Neuronal stem cell (in vitro differentiated cells): Measurements from ENCODE around the gene AUH.
"Not testable (repeated sequence)": the region's sequence is repeated elsewhere in the genome, so short reads cannot be mapped to it uniquely, and the experiment has no call there.

Source experiments
- DNase-seq: peaks from one replicate; pipeline ENCODE4 v3.0.0-alpha.2; 2013; ENCODE audit warnings: low spot score
- H2AFZ ChIP-seq: one replicate; pipeline ENCODE4 v1.6.1; 2013; ENCODE audit warnings: mild to moderate bottlenecking, low read length, inconsistent platforms
- H2AK5ac ChIP-seq: 2 replicates; pipeline ENCODE4 v1.6.1; 2013; ENCODE audit warnings: low read depth, mild to moderate bottlenecking, inconsistent platforms, low read length, moderate library complexity, mixed read lengths
- H2BK120ac ChIP-seq: 2 replicates; pipeline ENCODE4 v1.6.1; 2013; ENCODE audit warnings: low read depth, mild to moderate bottlenecking, inconsistent platforms, low read length, moderate library complexity, mixed read lengths
- H2BK12ac ChIP-seq: one replicate; pipeline ENCODE4 v1.6.1; 2013; ENCODE audit warnings: low read length, inconsistent platforms
- H2BK15ac ChIP-seq: 2 replicates; pipeline ENCODE4 v1.6.1; 2013; ENCODE audit warnings: mild to moderate bottlenecking, low read length, inconsistent platforms, mixed read lengths
- H2BK5ac ChIP-seq: one replicate; pipeline ENCODE4 v1.6.1; 2013; ENCODE audit warnings: inconsistent platforms, mild to moderate bottlenecking, low read length, moderate library complexity
- H3K14ac ChIP-seq: one replicate; pipeline ENCODE4 v1.6.1; 2013; ENCODE audit warnings: low read length, inconsistent platforms
- H3K18ac ChIP-seq: 2 replicates; pipeline ENCODE4 v1.6.1; 2013; ENCODE audit warnings: low read length, inconsistent platforms
- H3K23ac ChIP-seq: 2 replicates; pipeline ENCODE4 v1.6.1; 2013; ENCODE audit warnings: low read depth, mild to moderate bottlenecking, mixed read lengths, low read length, inconsistent platforms; ENCODE audit not compliant: poor library complexity
- H3K27ac ChIP-seq: replicated peaks from 3 replicates; pipeline ENCODE4 v1.5.1; 2013; ENCODE audit warnings: low read length, inconsistent platforms
- H3K27me3 ChIP-seq, 3 experiments: 2 replicates each; pipeline ENCODE4 v1.6.1; 2013; ENCODE audit warnings: low read length in 3 of 3, mild to moderate bottlenecking in 2 of 3, inconsistent platforms in 1 of 3, low read depth in 1 of 3, mixed read lengths in 1 of 3, moderate library complexity in 1 of 3; ENCODE audit not compliant: control insufficient read depth in 3 of 3, insufficient read depth in 3 of 3
- H3K36me3 ChIP-seq, 2 donors: replicated peaks in 1 of 2; 2 replicates each; pipeline ENCODE4 v1.6.1; 2013; ENCODE audit warnings: low read length in 2 of 2; ENCODE audit not compliant: control insufficient read depth in 2 of 2, insufficient read depth in 2 of 2
- H3K4ac ChIP-seq: 2 replicates; pipeline ENCODE4 v1.6.1; 2013; ENCODE audit warnings: inconsistent platforms, mild to moderate bottlenecking, low read length, moderate library complexity
- H3K4me1 ChIP-seq, 2 donors: 1 replicate in 1 of 2; 2 replicates in 1 of 2; pipeline ENCODE4 v1.6.1; 2013; ENCODE audit warnings: low read length in 2 of 2, low read depth in 1 of 2; ENCODE audit not compliant: control insufficient read depth in 2 of 2, insufficient read depth in 1 of 2
- H3K4me2 ChIP-seq: one replicate; pipeline ENCODE4 v1.6.1; 2013; ENCODE audit warnings: mild to moderate bottlenecking, low read length, inconsistent platforms; ENCODE audit not compliant: insufficient read depth, poor library complexity, severe bottlenecking
- H3K4me3 ChIP-seq, 2 donors: 2 replicates each; pipeline ENCODE4 v1.5.1; 2013; ENCODE audit warnings: low read length in 2 of 2, mild to moderate bottlenecking in 2 of 2, inconsistent platforms in 1 of 2, moderate library complexity in 1 of 2
- H3K79me1 ChIP-seq: one replicate; pipeline ENCODE4 v1.6.1; 2013; ENCODE audit warnings: low read depth, mild to moderate bottlenecking, inconsistent platforms, low read length, moderate library complexity
- H3K9ac ChIP-seq: one replicate; pipeline ENCODE4 v1.6.1; 2013; ENCODE audit warnings: mild to moderate bottlenecking, low read depth, low read length, inconsistent platforms; ENCODE audit not compliant: poor library complexity
- H3K9me3 ChIP-seq, 2 donors: replicated peaks in 1 of 2; 2 replicates each; pipeline versions ENCODE3 to v1.6.1; 2013; ENCODE audit warnings: low read length in 2 of 2, mild to moderate bottlenecking in 2 of 2, inconsistent platforms in 1 of 2, low read depth in 1 of 2, mixed read lengths in 1 of 2, moderate library complexity in 1 of 2; ENCODE audit not compliant: control insufficient read depth in 2 of 2, insufficient read depth in 1 of 2
- H4K8ac ChIP-seq: one replicate; pipeline ENCODE4 v1.6.1; 2013; ENCODE audit warnings: low read depth, mild to moderate bottlenecking, inconsistent platforms, low read length, moderate library complexity
- H4K91ac ChIP-seq: one replicate; pipeline ENCODE4 v1.6.1; 2013; ENCODE audit warnings: low read length, low read depth, mild to moderate bottlenecking, inconsistent platforms; ENCODE audit not compliant: poor library complexity
- WGBS, 2 donors: extraction: QIAGEN DNeasy Blood & Tissue Kit; methylation state at CpG; one replicate each; pipeline ENCODE4 v1.1.7; 2013; ENCODE audit warnings: missing lambda C conversion rate in 2 of 2, mixed read lengths in 1 of 2; ENCODE audit not compliant: insufficient read length in 2 of 2, insufficient replicate concordance in 1 of 2; ENCODE audit errors: extremely low coverage in 2 of 2; 5-methylcytosine and 5-hydroxymethylcytosine counted together

The AUH gene

DNA sequence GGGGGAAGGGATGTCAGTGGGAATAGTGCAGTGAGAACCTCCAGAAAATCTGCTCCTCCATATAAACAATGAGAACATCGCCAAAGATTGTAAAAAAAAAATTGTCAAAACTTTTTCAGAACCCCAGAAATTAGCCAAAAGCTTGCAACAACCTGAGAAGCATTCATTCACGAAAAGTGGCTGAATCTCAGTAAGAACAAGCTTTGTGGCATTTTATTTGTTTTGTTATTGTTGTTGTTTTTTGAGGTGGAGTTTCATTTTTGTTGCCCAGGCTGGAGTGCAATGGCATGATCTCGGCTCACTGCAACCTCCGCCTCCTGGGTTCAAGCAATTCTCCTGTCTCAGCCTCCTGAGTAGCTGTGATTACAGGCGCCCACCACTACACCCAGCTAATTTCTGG is 162.8 kb downstream of the AUH start:
- not testable (repeated sequence) for H3K27me3 ChIP-seq, H3K23ac ChIP-seq, H3K14ac ChIP-seq, H3K27ac ChIP-seq, H3K9me3 ChIP-seq, H2AFZ ChIP-seq, H3K4ac ChIP-seq, H2BK5ac ChIP-seq, H2BK12ac ChIP-seq, H4K8ac ChIP-seq, H3K4me1 ChIP-seq, H2AK5ac ChIP-seq, H3K4me2 ChIP-seq, H3K79me1 ChIP-seq, DNase-seq, H3K9ac ChIP-seq, H3K36me3 ChIP-seq, H4K91ac ChIP-seq, H3K18ac ChIP-seq, H2BK120ac ChIP-seq, H3K4me3 ChIP-seq, H2BK15ac ChIP-seq
- no CpG with 5 or more reads among the region's 5 CpGs for WGBS, 2 donors

DNA sequence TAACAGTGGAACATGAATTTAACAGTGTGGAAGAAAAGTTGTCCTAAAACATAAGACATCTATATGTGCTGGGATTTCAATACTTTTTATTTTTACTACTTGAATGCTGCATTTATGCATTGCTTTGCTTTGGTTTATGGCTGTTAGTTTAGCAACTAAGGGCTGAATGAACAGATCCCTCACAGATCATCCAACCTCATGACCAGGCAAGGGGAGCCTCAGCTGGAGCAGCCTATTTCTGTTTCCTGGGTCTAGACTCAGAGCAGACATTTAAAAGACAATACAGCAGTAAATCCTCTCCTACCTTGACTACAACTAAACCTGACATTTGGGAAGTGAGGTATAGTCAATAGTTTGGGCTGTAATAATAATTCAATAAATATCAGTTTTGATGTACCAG is 163.3 kb downstream of the AUH start:
- Histone ChIP-seq H3K4me3 (no peak overlapping the region), H2BK120ac (no peak overlapping the region), H2AK5ac (no peak overlapping the region), H3K36me3 (no peaks in the 10 kb centered on the region), H2BK12ac (no peak overlapping the region), H3K18ac (no peak overlapping the region), H3K4me1 (peaks cover 4 to 7% of the 10 kb centered on the region in 2 donors), H3K27me3 (peaks cover 0 to 5% (median 0%) of the 10 kb centered on the region in 3 experiments), H3K27ac (no peak overlapping the region), H4K91ac (no peak overlapping the region), H3K23ac (no peak overlapping the region), H2BK5ac (no peak overlapping the region), H3K4ac (no peak overlapping the region), H4K8ac (no peak overlapping the region), H3K9me3 (peaks cover 2 to 3% of the 10 kb centered on the region in 2 donors), H2BK15ac (no peak overlapping the region), H2AFZ (no peak overlapping the region), H3K9ac (no peak overlapping the region), H3K14ac (no peak overlapping the region), H3K4me2 (no peak overlapping the region), H3K79me1 (no peaks in the 10 kb centered on the region)
- no peak for DNase-seq

DNA sequence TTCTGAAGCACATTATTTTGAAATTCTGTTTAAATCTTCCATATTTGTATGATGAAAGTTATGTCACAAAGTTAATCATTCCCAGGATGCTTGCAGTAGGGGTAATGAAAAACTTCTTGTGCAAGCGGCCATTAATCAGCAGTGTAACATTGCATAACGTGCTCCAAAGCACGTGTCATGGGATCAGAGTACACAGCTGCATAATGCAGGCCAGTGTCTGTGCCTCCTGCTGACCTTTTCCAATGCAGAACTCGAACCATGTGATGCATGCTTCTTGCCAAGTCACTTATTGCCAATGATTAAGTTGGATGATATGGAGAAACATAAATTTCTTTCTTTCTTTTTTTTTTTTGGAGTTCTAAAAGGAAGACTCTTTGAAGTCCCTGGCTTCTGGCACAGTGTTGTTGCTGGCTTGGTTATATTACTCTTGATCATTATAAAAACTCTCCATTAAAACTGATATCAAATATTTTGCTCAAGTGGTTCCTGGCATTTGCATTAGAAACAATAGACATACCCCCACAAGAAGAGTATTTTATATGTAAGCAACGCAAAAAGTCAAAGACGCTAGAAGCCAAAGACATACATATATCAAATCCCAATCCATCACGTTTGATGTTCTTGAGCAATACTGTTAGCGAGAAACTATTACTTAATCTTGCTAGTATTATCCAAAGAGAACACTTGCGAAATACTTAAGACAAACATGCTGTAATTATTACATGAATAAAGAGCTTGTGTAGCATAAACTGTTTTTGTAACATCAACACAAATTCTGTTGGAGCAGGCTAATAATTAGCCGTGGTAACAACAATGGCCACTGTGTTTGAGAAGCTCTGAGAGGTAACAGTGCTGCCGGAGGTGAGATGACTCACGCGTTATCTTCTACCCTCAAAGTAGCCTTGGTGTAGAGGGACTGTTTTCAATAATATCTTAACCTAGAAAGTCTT is 164.2 kb downstream of the AUH start:
- Histone ChIP-seq H2AK5ac (no peak overlapping the region), H3K9me3 (no peaks in the 10 kb centered on the region), H2AFZ (no peak overlapping the region), H3K79me1 (no peaks in the 10 kb centered on the region), H3K4me1 (peaks cover 4 to 9% of the 10 kb centered on the region in 2 donors), H3K4ac (no peak overlapping the region), H3K4me3 (no peak overlapping the region), H4K91ac (no peak overlapping the region), H4K8ac (no peak overlapping the region), H3K27ac (no peak overlapping the region), H3K18ac (no peak overlapping the region), H2BK15ac (no peak overlapping the region), H3K23ac (no peak overlapping the region), H3K27me3 (peaks cover 0 to 5% (median 0%) of the 10 kb centered on the region in 3 experiments), H3K9ac (no peak overlapping the region), H2BK12ac (no peak overlapping the region), H3K36me3 (no peaks in the 10 kb centered on the region), H2BK5ac (no peak overlapping the region), H3K4me2 (no peak overlapping the region), H3K14ac (no peak overlapping the region), H2BK120ac (no peak overlapping the region)
- DNase-seq = no peak
- no CpG with 5 or more reads among the region's 13 CpGs for WGBS, 2 donors

DNA sequence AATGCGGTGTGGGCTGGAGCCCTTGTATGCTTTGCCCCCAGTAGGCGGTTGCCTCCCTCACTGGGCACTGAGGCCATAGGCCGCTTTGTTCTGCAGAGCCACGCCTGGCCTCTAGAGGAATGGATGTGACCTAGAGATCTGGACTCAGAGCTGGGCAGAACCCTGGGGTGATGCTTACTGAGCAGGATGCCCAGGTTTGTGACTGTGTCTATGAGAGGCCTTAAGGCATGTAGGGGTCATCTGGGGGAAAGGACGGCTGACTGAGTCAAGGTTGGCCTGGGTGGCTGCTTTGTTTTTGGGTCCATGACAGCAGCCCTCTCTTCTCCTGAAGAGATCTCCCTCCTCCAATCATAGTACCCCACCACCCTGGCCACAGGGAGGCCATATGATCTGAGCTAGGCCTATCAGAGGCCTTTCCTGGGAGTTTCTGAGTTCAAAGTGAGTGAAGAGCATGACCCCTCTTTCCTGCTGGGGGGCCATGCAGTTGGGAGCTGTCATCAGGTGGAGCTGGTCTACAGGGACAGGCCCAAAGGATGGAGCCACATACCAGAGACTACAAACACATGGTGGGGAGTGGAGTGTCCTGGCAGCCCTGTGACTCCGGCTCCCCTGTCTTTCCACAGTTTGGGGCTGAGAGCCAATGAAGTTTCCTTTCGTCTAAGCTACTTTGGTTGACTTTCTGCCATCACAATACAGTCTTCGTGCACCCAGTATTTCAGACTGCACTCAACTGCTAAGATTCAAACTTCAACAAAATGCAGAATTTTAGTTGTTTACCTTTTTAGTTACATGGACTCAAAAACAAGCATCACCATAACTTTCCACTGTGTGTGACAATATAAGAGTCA is 165.4 kb downstream of the AUH start:
- Histone ChIP-seq H3K9me3 (no peaks in the 10 kb centered on the region), H3K14ac (no peak overlapping the region), H3K36me3 (no peaks in the 10 kb centered on the region), H2BK120ac (no peak overlapping the region), H2AFZ (no peak overlapping the region), H3K4me1 (peaks cover 4 to 12% of the 10 kb centered on the region in 2 donors), H2BK5ac (no peak overlapping the region), H3K23ac (no peak overlapping the region), H3K27ac (no peak overlapping the region), H3K79me1 (no peaks in the 10 kb centered on the region), H2BK15ac (no peak overlapping the region), H3K4me3 (no peak overlapping the region), H3K18ac (no peak overlapping the region), H4K8ac (no peak overlapping the region), H3K9ac (no peak overlapping the region), H2BK12ac (no peak overlapping the region), H3K4ac (no peak overlapping the region), H3K27me3 (peaks cover 0 to 5% (median 0%) of the 10 kb centered on the region in 3 experiments), H2AK5ac (no peak overlapping the region), H3K4me2 (no peak overlapping the region), H4K91ac (no peak overlapping the region)
- no peak for DNase-seq
- WGBS, 2 donors = no CpG with 5 or more reads among the region's 8 CpGs
